ENCODE data around the gene CASP10.

DNA sequence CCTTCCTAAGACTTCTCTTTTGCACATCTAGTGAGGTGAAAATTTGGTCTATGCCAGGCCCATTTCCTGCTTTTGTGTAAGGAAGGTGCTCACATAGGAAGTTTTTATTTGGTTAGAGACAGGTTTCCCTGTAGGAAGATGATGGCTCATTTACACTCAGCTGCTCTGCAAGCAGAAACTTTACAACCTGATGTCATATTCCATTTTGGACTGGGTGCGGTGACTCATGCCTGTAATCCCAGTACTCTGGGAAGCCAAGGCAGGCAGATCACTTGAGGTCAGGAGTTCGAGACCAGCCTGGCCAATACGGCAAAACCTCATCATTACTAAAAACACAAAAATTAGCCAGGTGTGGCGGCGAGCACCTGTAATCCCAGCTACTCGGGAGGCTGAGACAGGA is 35.8 kb downstream of the CASP10 start:
- TF ChIP-seq, protein P1, sequence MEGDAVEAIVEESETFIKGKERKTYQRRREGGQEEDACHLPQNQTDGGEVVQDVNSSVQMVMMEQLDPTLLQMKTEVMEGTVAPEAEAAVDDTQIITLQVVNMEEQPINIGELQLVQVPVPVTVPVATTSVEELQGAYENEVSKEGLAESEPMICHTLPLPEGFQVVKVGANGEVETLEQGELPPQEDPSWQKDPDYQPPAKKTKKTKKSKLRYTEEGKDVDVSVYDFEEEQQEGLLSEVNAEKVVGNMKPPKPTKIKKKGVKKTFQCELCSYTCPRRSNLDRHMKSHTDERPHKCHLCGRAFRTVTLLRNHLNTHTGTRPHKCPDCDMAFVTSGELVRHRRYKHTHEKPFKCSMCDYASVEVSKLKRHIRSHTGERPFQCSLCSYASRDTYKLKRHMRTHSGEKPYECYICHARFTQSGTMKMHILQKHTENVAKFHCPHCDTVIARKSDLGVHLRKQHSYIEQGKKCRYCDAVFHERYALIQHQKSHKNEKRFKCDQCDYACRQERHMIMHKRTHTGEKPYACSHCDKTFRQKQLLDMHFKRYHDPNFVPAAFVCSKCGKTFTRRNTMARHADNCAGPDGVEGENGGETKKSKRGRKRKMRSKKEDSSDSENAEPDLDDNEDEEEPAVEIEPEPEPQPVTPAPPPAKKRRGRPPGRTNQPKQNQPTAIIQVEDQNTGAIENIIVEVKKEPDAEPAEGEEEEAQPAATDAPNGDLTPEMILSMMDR (IDR thresholded peaks at IDR 0.05) = no peak
- no peak for TF ChIP-seq POLR2A (IDR thresholded peaks at IDR 0.05)

All from Peyer's patch (tissue), 4 donors.